Upper lobe of right lung (tissue), 1 donor: ENCODE data around the gene EHD4. TPM values are rescaled to one million over a fixed set of nuclear protein-coding genes. Genes with fewer than 3 reads are reported as not detected.

ENCODE experiments used
- ATAC-seq: fragments of 200-7000 bp; cut with Tn5 transposase; one replicate; pipeline ENCODE4 v1.9.1; 2020; ENCODE audit warnings: mild to moderate bottlenecking, moderate library complexity
- DNase-seq: peaks from one replicate; pipeline ENCODE4 v3.0.0-alpha.2; 2020
- H3K27ac ChIP-seq: fragments of 200-600 bp; one replicate; pipeline ENCODE4 v1.8.0; 2022
- H3K27me3 ChIP-seq: fragments of 200-600 bp; one replicate; pipeline ENCODE4 v1.8.0; 2022; ENCODE audit warnings: mild to moderate bottlenecking
- H3K36me3 ChIP-seq: fragments of 200-600 bp; one replicate; pipeline ENCODE4 v1.8.0; 2022
- H3K4me1 ChIP-seq: fragments of 200-600 bp; one replicate; pipeline ENCODE4 v1.8.0; 2022
- H3K4me3 ChIP-seq: fragments of 200-600 bp; one replicate; pipeline ENCODE4 v1.8.0; 2022; ENCODE audit warnings: mild to moderate bottlenecking
- H3K9me3 ChIP-seq: fragments of 200-600 bp; one replicate; pipeline ENCODE4 v1.8.0; 2022
- CTCF ChIP-seq: fragments of 200-600 bp; IDR thresholded peaks from one replicate; pipeline ENCODE4 v1.8.0; 2022; ENCODE audit warnings: antibody characterized with exemption
- intact Hi-C: fragments of 100-400 bp; cut with DNase I; formaldehyde crosslinking; loops from one replicate; pipeline ENCODE4 v1.11.0; 2022
- total RNA-seq: library from RNA; stranded (reverse); fragmentation: NEBNext Ultra II Directional; extraction: Animal tissue kit (Norgen Biotek cat#: 25700); gene quantifications from one replicate; pipeline ENCODE4 v1.2.1, GENCODE V29; 2021
- donor health status: DM: no; HTN: yes; CAD: no; lungs with severe emphysema.

The EHD4 gene
- total RNA-seq, 1 donor from 2014 or later: 39.5 TPM

GRCh38 chr15:41950489-41950888 lies 21.9 kb downstream of the EHD4 start:
- H3K27me3 ChIP-seq: no peaks in the 10 kb centered on the region
- intact Hi-C loops: no loop called here
- H3K4me3 ChIP-seq: no peak overlapping the region
- DNase-seq (no peak), ATAC-seq (peak; percentile 48)
- peaks cover 32% of the 10 kb centered on the region for H3K36me3 ChIP-seq
- no peak for TF ChIP-seq CTCF
- peak overlapping the region; percentile 33 for H3K27ac ChIP-seq
- peaks cover 34% of the 10 kb centered on the region for H3K4me1 ChIP-seq
- no peaks in the 10 kb centered on the region for H3K9me3 ChIP-seq

GRCh38 chr15:41950127-41950483 lies 22.3 kb downstream of the EHD4 start:
- DNase-seq (no peak), ATAC-seq (no peak)
- Histone ChIP-seq H3K27ac (peak overlapping the region; percentile 33), H3K9me3 (no peaks in the 10 kb centered on the region), H3K4me3 (no peak overlapping the region), H3K36me3 (peaks cover 32% of the 10 kb centered on the region), H3K4me1 (peaks cover 34% of the 10 kb centered on the region), H3K27me3 (no peaks in the 10 kb centered on the region)
- intact Hi-C loops: no loop called here
- TF ChIP-seq CTCF: no peak

- TF ChIP-seq CTCF: no peak
- no peaks in the 10 kb centered on the region for H3K9me3 ChIP-seq
- DNase-seq: no peak
- no peak for ATAC-seq
- H3K4me3 ChIP-seq: no peak overlapping the region
- peaks cover 32% of the 10 kb centered on the region for H3K36me3 ChIP-seq
- H3K27me3 ChIP-seq: no peaks in the 10 kb centered on the region
- H3K4me1 ChIP-seq: peaks cover 39% of the 10 kb centered on the region
- H3K27ac ChIP-seq: peak overlapping the region; percentile 33
- intact Hi-C loops: no loop called here
Measured at GRCh38 chr15:41949401-41950126, 22.8 kb downstream of the EHD4 start.

GRCh38 chr15:41948490-41948889 lies 23.9 kb downstream of the EHD4 start:
- H3K36me3 ChIP-seq: peaks cover 29% of the 10 kb centered on the region
- intact Hi-C loops: no loop called here
- no peak for TF ChIP-seq CTCF
- peaks cover 50% of the 10 kb centered on the region for H3K4me1 ChIP-seq
- DNase-seq: no peak
- no peak overlapping the region for H3K4me3 ChIP-seq
- no peak for ATAC-seq
- no peaks in the 10 kb centered on the region for H3K9me3 ChIP-seq
- no peak overlapping the region for H3K27ac ChIP-seq
- H3K27me3 ChIP-seq: no peaks in the 10 kb centered on the region

- H3K9me3 ChIP-seq: no peaks in the 10 kb centered on the region
- H3K27ac ChIP-seq: no peak overlapping the region
- no peak for ATAC-seq
- no peak for TF ChIP-seq CTCF
- DNase-seq: no peak
- H3K4me1 ChIP-seq: peaks cover 50% of the 10 kb centered on the region
- no peak overlapping the region for H3K4me3 ChIP-seq
- peaks cover 22% of the 10 kb centered on the region for H3K36me3 ChIP-seq
- intact Hi-C loops: no loop called here
- H3K27me3 ChIP-seq: no peaks in the 10 kb centered on the region
Measured at GRCh38 chr15:41946970-41947369, 25.4 kb downstream of the EHD4 start.

GRCh38 chr15:41945731-41946130 lies 26.6 kb downstream of the EHD4 start:
- DNase-seq (no peak), ATAC-seq (no peak)
- no peak for TF ChIP-seq CTCF
- peaks cover 37% of the 10 kb centered on the region for H3K4me1 ChIP-seq
- no peaks in the 10 kb centered on the region for H3K27me3 ChIP-seq
- peaks cover 22% of the 10 kb centered on the region for H3K36me3 ChIP-seq
- H3K9me3 ChIP-seq: no peaks in the 10 kb centered on the region
- no peak overlapping the region for H3K4me3 ChIP-seq
- intact Hi-C loops: no loop called here
- H3K27ac ChIP-seq: no peak overlapping the region
